Spinal cord (tissue), 10 donors: ENCODE data around the gene UBE2K. TPM values are rescaled to one million over a fixed set of nuclear protein-coding genes. Genes with fewer than 3 reads are reported as not detected.
"Not testable (repeated sequence)": the region's sequence is repeated elsewhere in the genome, so short reads cannot be mapped to it uniquely, and the experiment has no call there.

Source experiments
- DNase-seq, 6 donors: peaks; one replicate each; pipeline versions ENCODE4 v3.0.0 to v3.0.0-alpha.2; 2013 to 2015; ENCODE audit warnings: low spot score in 6 of 6, low read depth in 4 of 6
- H3K27ac ChIP-seq: one replicate; pipeline ENCODE4 v1.5.1; 2013; ENCODE audit warnings: low read depth, low read length, control low read depth
- H3K27me3 ChIP-seq: one replicate; pipeline ENCODE4 v1.6.1; 2013; ENCODE audit warnings: low read length; ENCODE audit not compliant: control insufficient read depth, insufficient read depth
- H3K36me3 ChIP-seq: one replicate; pipeline ENCODE4 v1.6.1; 2013; ENCODE audit warnings: low read length; ENCODE audit not compliant: control insufficient read depth, insufficient read depth
- H3K4me1 ChIP-seq: one replicate; pipeline ENCODE4 v1.6.1; 2013; ENCODE audit warnings: low read length; ENCODE audit not compliant: control insufficient read depth, insufficient read depth
- H3K4me3 ChIP-seq: one replicate; pipeline ENCODE4 v1.5.1; 2013; ENCODE audit warnings: low read depth, low read length, control low read depth
- H3K9me3 ChIP-seq: one replicate; pipeline ENCODE4 v1.6.1; 2013; ENCODE audit warnings: low read length; ENCODE audit not compliant: control insufficient read depth, insufficient read depth
- WGBS: methylation state at CpG from one replicate; pipeline ENCODE4 v1.1.5; 2013; ENCODE audit warnings: missing lambda C conversion rate; ENCODE audit not compliant: insufficient coverage; 5-methylcytosine and 5-hydroxymethylcytosine counted together
- long read RNA-seq, 4 donors: transcript quantifications; one replicate each; lab custom pipeline, GENCODE V29; 2026
- polyA plus RNA-seq, 2 donors: library from polyadenylated mRNA; unstranded; fragments of 120-200 nt; gene quantifications; one replicate each; pipeline ENCODE4 v1.2.1, GENCODE V29; 2013; ENCODE audit not compliant: insufficient read length in 2 of 2
- total RNA-seq, 2 donors: library from RNA; depleted of rRNA in 1 of 2; stranded (reverse); fragments of 120-200 nt in 1 of 2; fragments of >200 nt in 1 of 2; gene quantifications; one replicate each; pipeline versions ENCODE4 v1.2.3 to v1.2.4, GENCODE V29; 2013 to 2014
- donor health status: healthy.

The UBE2K gene
- total RNA-seq (10 to 100 TPM; 30.7 to 78.5 TPM), polyA plus RNA-seq (10 to 100 TPM; 68.9 to 86.3 TPM)
- long read RNA-seq, donor 1, full-length matches to known transcripts = 29 of 54 reads
- long read RNA-seq, donor 1, partial matches to known transcripts = 19 of 54 reads
- long read RNA-seq, donor 1, other reads (novel, unspliced or antisense) = 6 of 54 reads
- long read RNA-seq, donor 2, full-length matches to known transcripts = 15 of 27 reads
- long read RNA-seq, donor 2, partial matches to known transcripts = 12 of 27 reads
- long read RNA-seq, donor 2, other reads (novel, unspliced or antisense) = 0 of 27 reads
- long read RNA-seq, donor 3, full-length matches to known transcripts = 9 of 9 reads
- long read RNA-seq, donor 3, partial matches to known transcripts = 0 of 9 reads
- long read RNA-seq, donor 3, other reads (novel, unspliced or antisense) = 0 of 9 reads
- long read RNA-seq, donor 4, full-length matches to known transcripts = 18 of 30 reads
- long read RNA-seq, donor 4, partial matches to known transcripts = 12 of 30 reads
- long read RNA-seq, donor 4, other reads (novel, unspliced or antisense) = 0 of 30 reads

- no peaks in the 10 kb centered on the region for H3K27me3 ChIP-seq
- H3K27ac ChIP-seq = peak within 1 kb of the TSS; percentile 95
- WGBS = under 1% methylated on average over 83 of the region's 84 CpGs
- peak; percentile 71 to 96 (median 82) for DNase-seq
- H3K4me3 ChIP-seq = peak within 1 kb of the TSS; percentile 91
- no peaks in the 10 kb centered on the region for H3K4me1 ChIP-seq
- peaks cover 2% of the 10 kb centered on the region for H3K36me3 ChIP-seq
- no peaks in the 10 kb centered on the region for H3K9me3 ChIP-seq
Observed at GRCh38 chr4:39697740-39698423, at the start of gene UBE2K. Gene UBE2K (plus strand): TSS chr4:39698136. CDS start chr4:39698328, 192 bp downstream.

GRCh38 chr4:39648213-39648612 lies 49.7 kb upstream of the UBE2K start:
- no peak for DNase-seq
- Histone ChIP-seq H3K27me3 (no peaks in the 10 kb centered on the region), H3K4me3 (no peak overlapping the region), H3K4me1 (no peaks in the 10 kb centered on the region), H3K9me3 (no peaks in the 10 kb centered on the region), H3K36me3 (peaks cover 15% of the 10 kb centered on the region), H3K27ac (no peak overlapping the region)
- 80% methylated on average over 2 of the region's 3 CpGs for WGBS

- H3K4me1 ChIP-seq = no peaks in the 10 kb centered on the region
- H3K9me3 ChIP-seq = no peaks in the 10 kb centered on the region
- H3K4me3 ChIP-seq = no peak overlapping the region
- DNase-seq = no peak
- H3K27me3 ChIP-seq = no peaks in the 10 kb centered on the region
- H3K36me3 ChIP-seq = peaks cover 15% of the 10 kb centered on the region
- H3K27ac ChIP-seq = no peak overlapping the region
- WGBS = 96% methylated on average over 6 of the region's 6 CpGs
Observed at GRCh38 chr4:39648827-39649558, 48.9 kb upstream of the UBE2K start.

- Histone ChIP-seq H3K4me1 (no peaks in the 10 kb centered on the region), H3K4me3 (no peak overlapping the region), H3K27me3 (no peaks in the 10 kb centered on the region), H3K27ac (no peak overlapping the region), H3K9me3 (no peaks in the 10 kb centered on the region), H3K36me3 (peaks cover 15% of the 10 kb centered on the region)
- WGBS = no CpG with 5 or more reads among the region's 2 CpGs
- DNase-seq = no peak
Observed at GRCh38 chr4:39649639-39650265, 48.2 kb upstream of the UBE2K start.

GRCh38 chr4:39651586-39651985 lies 46.4 kb upstream of the UBE2K start:
- not testable (repeated sequence) for H3K9me3 ChIP-seq, H3K4me3 ChIP-seq, H3K4me1 ChIP-seq, H3K27ac ChIP-seq, H3K27me3 ChIP-seq, DNase-seq
- 94% methylated on average over 2 of the region's 4 CpGs for WGBS
- peaks cover 15% of the 10 kb centered on the region for H3K36me3 ChIP-seq

- no peaks in the 10 kb centered on the region for H3K27me3 ChIP-seq
- H3K4me1 ChIP-seq = no peaks in the 10 kb centered on the region
- H3K36me3 ChIP-seq = peaks cover 12% of the 10 kb centered on the region
- no peaks in the 10 kb centered on the region for H3K9me3 ChIP-seq
- no peak overlapping the region for H3K4me3 ChIP-seq
- no peak overlapping the region for H3K27ac ChIP-seq
- no peak for DNase-seq
Observed at GRCh38 chr4:39655211-39655610, 42.7 kb upstream of the UBE2K start.

GRCh38 chr4:39655876-39656275 lies 42.1 kb upstream of the UBE2K start:
- no CpG with 5 or more reads among the region's 3 CpGs for WGBS
- H3K27me3 ChIP-seq = no peaks in the 10 kb centered on the region
- H3K27ac ChIP-seq = no peak overlapping the region

GRCh38 chr4:39656638-39657037 lies 41.3 kb upstream of the UBE2K start:
- H3K4me1 ChIP-seq, H3K4me3 ChIP-seq, DNase-seq, H3K27me3 ChIP-seq, H3K27ac ChIP-seq, H3K36me3 ChIP-seq, H3K9me3 ChIP-seq: not testable (repeated sequence)
- 100% methylated on average over 1 of the region's 5 CpGs for WGBS

More at GRCh38 chr4:39655876-39656275, 42.1 kb upstream of the UBE2K start:
- Histone ChIP-seq H3K4me3 (no peak overlapping the region), H3K4me1 (no peaks in the 10 kb centered on the region), H3K9me3 (no peaks in the 10 kb centered on the region), H3K36me3 (peaks cover 12% of the 10 kb centered on the region)
- no peak for DNase-seq

GRCh38 chr4:39657465-39657864 lies 40.5 kb upstream of the UBE2K start:
- H3K27me3 ChIP-seq = no peaks in the 10 kb centered on the region
- no peaks in the 10 kb centered on the region for H3K4me1 ChIP-seq
- peaks cover 5% of the 10 kb centered on the region for H3K36me3 ChIP-seq
- H3K4me3 ChIP-seq = no peak overlapping the region
- WGBS = 100% methylated on average over 1 of the region's 6 CpGs
- no peak overlapping the region for H3K27ac ChIP-seq
- DNase-seq = no peak
- H3K9me3 ChIP-seq = no peaks in the 10 kb centered on the region
